Non-pigmented ciliary epithelial cell (primary cell): ENCODE measurements around the gene CLEC5A.
"Not testable (repeated sequence)": the region's sequence is repeated elsewhere in the genome, so short reads cannot be mapped to it uniquely, and the experiment has no call there.

Source experiments
- DNase-seq: peaks from one replicate; pipeline ENCODE4 v3.0.0-alpha.2; 2010; ENCODE audit warnings: low read depth

Gene CLEC5A

DNA sequence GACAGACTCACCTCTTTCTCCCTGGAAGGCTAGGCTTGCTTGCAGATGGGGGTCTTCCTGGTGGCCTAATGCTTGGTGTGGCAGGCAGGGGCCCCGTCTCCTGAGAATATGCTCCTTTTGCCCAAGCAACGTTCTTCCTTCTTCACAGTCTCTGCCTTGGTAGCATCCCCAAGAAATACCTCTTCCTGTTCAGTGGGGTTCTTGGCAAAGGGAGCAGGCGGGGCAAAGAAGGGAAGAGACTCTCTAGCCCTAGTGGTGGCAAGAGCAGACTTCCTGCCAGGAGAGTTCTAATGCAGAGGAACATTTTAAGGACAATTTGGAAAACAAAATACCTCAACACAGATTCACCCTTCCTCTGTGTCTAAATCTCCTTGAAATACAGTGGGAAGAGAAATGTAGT lies at the start of gene CLEC5A:
CLEC5A (minus strand) TSS at position 179 of the 400 bp plus-strand sequence. CDS start 682 bp downstream, outside the sequence.
- no peak for DNase-seq

DNA sequence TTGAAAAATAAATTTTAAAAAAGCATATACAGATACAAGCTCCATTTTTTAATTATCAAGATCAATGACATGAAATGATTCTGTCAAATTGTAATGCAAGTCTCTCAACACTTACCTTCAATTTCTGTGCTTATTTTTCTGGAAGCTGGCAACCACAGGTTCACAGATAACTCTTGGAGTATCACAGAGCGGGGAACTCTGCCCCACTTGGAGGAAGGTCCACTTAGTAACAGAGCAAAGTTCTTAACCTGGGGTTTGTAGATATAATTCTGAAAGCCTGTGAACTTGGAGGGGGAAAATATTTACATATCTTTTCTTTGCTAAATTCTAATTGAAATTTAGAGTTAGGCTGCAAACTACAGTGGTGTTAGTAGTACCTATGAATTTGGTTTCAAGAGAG lies 46.6 kb upstream of the CLEC5A start:
- no peak for DNase-seq

DNA sequence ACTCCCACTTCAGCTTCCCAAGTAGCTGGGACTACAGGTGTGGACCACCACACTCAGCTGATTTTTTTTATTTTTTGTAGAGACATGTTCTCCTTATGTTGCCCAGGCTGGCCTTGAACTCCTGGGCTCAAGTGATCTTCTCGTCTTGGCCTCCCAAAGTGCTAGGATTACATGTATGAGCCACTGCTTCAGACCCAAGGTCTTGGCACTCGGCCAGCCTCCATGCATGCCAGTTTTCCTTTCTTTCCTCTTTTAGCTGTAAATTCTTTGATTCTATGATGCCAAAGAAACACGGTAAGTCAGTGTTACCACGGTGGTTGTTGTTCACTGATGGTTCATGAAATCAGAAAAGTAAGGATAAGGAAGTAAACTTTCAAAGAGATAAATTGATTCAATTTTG lies 45.9 kb upstream of the CLEC5A start:
- DNase-seq, result no peak

DNA sequence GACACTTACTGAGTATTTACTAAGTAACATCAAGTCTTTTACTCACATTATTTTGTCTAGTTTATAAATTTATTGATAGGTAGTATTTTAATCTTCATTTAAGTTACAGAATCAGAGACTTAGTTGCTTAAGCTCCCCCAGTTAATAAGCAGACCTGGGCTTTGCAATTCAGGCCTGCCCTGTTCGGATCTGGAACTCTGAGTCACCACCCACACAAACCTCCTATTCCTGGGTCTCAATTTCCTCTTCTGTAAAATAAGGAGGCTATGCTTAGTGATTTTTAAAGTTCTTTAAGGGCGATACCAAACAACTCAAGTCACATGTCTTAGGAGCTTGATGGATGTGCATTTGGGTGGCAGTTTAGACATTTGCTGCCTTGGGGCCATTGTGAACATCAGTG lies 45.4 kb upstream of the CLEC5A start:
- DNase-seq, result no peak

DNA sequence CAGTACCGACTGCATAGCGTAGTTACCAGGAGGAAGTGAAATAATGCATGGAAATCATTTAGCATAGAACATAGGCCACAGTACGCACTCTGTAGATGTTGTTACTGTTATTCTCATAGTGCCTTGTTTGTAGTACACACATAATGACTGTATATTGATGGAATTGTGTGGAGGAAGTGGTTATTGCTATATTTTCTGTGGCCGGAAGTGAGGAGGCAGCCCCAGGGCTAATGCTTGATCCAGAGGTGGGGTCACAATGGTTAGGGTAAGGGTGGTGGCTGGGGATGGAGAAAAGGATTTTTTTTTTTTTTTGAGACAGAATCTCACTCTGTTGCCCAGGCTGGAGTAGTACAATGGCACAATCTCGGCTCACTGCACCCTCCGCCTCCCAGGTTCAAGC lies 44.4 kb upstream of the CLEC5A start:
- no peak for DNase-seq

DNA sequence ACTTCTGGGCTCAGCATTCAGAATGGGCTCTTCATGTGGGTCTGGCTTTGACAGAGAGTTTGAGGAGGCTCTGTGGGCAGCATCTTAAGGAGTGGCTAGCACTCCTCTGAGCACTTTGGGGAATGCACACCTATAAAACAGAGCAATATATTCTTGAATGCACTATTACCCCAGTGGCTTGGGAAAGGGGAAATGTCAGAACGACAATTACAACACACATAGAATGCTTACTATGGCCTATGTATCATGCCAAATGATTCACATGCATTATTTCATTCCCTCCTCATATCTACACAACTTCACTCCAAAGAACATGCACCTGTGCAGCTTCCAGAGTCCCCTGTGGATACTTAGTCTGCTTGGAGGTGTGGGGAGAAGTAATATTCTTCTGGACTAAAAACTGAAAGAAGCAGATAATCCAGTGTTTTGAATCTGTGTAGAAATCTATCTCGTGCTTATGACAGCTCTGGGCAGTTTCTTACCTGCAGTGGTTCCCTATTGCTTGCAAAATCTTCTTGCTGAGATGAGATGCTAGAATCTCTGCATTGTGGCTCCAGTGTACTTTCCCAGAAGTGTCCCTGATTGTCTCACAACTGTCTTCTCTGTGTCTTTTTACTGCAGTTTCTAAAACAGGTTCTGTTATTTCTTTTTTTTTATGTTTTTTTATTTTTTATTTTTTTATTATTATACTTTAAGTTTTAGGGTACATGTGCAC lies 43.4 kb upstream of the CLEC5A start:
- DNase-seq, result no peak

DNA sequence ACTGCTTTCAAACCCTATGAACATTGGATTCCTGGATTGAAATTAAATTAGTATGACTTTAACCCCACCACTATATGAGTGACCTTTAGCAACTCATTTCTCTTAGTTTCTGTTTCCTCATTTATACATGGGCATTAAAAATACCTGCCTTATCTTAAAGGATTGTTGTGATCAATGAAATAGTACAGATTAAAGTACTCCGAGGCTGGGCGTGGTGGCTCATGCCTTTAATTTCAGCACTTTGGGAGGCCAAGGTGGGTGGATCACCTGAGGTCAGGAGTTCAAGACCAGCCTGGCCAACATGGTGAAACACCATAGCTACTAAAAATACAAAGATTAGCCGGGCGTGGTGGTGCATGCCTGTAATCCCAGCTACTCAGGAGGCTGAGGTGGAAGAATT lies 41.0 kb upstream of the CLEC5A start:
- not testable (repeated sequence) for DNase-seq

DNA sequence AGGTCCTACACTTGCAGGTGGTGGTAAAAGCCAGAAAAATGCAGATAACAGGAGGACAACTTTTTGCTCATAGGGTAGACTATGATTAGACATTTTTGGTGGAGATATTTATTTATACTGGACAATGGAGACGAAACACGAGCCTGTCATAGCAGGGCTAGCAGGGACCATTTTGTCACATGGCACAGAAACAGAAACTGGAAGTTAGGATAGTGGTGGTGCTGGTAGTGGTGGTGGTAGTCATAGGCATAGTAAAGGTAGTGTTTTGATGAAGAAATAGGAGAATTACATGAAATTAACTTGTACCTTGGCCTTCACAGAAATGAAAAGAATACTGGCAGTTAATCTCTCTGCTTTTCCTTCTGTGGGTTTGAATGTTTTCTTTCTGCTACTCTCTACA lies 40.1 kb upstream of the CLEC5A start:
- no peak for DNase-seq

DNA sequence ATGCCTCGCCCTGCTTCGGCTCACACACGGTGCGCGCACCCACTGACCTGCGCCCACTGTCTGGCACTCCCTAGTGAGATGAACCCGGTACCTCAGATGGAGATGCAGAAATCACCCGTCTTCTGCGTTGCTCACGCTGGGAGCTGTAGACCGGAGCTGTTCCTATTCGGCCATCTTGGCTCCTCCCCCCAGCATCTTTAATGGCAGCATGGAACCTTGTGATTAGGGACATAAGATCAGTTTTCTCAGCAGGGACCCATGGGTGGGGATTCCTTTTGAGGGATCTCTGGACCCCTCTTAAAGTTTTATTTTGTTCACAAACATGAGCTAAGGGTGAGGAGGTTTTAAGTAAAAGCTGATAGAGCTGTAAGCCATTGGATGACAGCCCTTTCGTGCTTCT lies 39.2 kb upstream of the CLEC5A start:
- not testable (repeated sequence) for DNase-seq

DNA sequence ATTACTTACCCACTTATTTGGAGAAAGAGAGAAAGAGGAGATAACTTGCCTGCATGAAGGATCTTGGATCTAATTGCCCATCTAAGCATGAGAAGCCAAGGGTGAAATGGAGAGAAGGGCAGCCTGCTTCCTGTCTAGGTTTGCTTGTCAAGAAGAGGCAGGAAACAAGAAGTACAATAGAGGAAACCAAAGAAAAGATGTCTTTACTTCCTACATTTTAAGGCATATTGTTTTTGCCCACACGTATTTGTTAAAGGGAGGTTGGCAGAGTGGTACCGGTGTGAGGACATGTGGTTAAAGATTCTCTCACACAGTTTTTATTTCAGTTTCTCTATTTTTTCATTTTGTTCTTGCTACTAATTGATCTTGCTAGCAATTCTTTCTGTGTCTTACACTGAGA lies 32.8 kb upstream of the CLEC5A start:
- no peak for DNase-seq

DNA sequence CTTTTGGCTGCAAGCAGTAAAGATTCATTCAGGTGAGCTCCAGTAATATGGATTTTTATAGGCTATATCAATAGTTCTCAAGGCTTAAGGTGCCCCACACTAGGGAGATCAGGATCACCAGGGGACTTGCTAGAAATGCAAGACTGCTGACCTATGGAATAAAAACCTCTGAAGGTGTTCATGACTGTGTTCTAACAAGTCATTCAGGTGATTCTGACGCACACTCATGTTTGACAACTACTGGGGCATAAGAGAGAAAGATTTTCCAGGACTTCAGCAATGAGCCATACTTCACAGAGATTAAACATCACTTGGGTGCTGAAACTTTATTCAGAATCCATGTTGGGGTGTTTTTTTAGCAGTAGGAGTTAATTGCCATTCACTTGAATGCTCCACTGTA lies 31.6 kb upstream of the CLEC5A start:
- DNase-seq, result no peak

DNA sequence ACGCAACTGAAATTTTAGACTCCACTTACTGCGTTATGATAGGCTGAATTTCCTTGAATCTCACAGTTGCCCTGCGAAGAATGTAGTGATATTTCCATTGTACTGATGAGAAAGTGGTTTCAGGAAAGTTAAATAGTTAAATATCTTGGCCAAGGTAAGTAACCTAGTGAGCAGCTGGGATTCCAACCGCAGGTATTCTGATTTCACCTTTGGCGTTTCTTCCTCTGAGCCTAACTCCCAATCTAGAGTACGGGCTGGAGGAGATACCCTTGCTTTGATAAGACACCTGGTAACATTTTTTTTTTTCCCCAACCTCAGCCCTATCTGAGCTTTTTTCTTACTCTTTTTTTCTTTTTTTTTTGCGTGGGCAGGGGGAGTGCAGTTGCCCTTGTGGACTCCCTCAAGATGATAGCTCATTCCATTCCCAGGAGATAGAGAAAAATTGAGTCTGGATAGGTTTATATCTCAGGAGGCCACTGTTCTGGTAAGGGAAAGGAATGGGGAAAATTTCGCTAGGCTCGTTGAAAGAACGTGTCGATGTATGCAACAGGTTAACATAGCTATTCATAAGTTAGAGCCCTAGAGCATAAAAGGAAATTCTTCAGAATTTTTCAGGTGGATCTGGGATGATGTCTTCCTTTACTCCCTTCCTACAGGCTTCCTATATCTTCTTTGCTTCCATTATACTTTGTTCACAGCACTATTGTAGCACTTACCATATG lies 29.9 kb upstream of the CLEC5A start:
- no peak for DNase-seq

DNA sequence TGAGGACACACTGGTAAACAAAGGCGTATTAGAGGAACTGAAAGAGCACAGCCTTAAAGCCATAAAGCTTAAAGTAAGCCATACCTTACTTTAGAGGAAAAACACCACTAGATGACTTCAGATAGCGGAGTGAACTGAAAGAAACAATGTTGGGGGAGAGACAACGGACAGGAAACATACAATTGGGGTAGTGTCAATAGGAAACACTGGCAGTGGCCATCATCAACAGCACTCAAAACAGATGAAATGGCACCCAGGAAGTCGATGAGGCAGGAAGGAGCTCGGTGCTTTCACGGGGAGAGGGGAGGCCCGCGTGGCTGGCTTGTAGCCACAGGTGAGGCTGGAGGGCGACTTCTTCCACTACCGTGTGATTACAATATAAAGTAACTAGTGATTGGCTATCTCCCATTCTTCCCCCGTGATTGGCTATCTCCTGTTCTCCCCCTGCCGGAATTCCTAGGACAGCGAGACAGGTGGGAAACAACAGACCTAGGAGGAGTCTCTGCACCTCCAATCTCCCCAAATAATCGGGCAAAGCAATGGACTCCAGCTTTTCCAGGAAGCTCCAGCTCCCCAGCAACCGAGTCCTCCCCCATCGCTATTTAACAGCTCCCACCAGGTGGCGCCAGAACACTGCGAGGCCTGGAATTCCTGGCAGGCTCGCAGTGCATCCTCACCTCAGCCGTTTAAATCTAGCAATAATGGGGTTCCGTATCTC lies 29.2 kb upstream of the CLEC5A start:
- no peak for DNase-seq

DNA sequence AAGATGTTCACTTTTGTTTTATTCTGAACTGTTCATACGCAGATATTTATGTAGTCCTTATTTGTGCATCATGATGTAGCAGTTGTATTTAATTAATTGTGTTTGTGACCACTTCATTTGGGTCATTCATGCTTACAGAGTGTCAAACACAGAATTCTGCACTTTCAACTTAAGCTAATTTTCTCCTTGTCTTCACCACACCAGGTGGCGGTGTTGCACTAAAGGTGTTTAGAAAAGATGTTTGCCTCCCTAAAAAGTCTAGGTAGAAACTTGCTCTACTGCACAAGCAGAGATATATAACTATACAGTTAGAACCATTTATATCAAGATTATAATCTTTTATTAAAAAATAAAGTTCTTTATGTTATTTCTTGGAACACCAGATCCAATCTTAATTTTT lies 28.1 kb upstream of the CLEC5A start:
- DNase-seq, result no peak

DNA sequence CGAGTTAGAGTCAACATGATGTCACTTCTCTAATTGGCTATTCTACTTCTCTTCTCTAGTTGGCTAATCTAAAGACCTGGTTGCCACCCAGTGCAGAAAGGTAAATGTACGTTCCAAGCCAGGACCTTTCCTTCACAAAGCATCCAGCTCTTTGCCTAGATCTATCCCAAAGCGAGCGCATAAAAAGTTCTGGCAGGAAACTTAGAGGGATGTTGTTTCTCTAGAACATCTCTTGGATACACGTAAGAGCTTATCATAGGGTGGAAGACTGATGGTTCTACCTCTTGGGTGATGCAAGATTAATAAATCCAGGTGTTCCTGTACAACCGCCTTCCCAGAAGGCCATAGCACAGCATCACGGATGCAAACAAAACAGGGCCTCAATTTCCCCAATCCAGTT lies 26.9 kb upstream of the CLEC5A start, which contains the start of gene TAS2R38:
TAS2R38 (minus strand) TSS at position 101 of the 400 bp plus-strand sequence; CDS start at position 17, 84 bp downstream.
- no peak for DNase-seq

DNA sequence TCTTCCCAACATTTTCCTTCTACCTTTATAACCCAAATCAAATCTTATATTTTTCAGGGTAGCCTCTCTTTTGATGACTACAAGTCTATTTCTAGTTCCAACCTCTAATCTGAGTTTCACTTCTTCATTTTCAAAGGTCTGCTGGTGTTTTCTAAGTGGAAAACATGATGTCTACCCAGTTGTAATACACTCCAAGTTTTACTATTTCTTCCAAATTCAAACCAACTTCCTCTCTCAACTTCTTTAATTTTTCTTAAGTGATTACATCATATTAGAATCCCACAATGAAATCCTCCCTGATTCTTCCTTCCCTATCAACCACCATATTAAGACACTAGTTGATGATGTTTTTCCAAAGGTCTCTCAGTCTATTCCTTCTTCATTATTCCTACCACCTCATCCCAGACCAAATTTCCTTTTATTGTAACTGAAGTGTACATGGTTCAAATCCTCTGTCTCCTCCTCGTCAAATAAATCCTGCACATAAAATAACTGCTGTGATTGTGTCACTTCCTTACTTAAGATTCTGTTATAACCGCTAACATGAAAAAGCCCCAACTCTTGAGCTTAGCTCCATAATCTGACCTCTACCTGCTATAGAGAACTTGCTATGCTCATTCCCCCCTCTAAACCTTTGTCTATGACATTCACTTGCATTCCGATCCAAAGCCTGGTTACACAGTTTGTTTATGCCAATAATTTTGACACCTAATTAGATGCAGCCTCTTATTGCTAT lies 14.1 kb upstream of the CLEC5A start:
- no peak for DNase-seq

DNA sequence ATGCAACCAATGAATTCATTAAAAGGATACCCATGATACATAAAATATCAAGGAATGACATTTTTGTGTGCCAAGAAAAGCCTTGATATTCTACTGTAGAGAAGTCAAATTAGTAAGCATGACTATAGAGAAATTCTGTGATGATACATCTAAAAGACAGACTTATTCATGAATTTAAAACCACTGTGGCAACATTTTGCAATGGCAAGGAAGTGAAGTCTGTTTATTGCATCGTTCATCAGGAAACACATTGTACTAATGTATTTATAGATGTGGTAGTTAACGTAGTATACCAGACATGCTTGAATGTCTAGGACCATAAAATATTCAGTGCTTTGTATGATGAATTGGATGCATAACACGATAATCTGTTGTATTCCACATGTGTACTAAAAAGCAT lies 9.3 kb upstream of the CLEC5A start:
- DNase-seq, result no peak

DNA sequence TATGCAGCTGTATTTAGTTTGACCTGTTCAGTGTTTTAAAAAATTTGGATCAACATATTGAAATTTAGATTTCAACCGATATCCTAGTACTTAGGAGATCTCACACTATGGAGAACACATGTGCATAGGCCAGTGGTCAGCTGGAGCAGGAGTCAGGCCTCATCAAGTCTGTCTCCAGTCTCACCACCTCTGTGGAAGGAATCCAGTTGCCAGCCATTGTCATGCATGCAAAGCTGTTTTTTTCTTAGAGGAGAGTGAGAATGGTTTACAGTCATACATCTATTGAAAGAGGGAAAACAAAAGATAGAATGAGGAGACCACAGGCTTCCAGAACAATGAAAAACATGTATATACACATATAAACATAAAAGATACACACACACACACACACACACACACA lies 7.6 kb upstream of the CLEC5A start:
- DNase-seq, result no peak

DNA sequence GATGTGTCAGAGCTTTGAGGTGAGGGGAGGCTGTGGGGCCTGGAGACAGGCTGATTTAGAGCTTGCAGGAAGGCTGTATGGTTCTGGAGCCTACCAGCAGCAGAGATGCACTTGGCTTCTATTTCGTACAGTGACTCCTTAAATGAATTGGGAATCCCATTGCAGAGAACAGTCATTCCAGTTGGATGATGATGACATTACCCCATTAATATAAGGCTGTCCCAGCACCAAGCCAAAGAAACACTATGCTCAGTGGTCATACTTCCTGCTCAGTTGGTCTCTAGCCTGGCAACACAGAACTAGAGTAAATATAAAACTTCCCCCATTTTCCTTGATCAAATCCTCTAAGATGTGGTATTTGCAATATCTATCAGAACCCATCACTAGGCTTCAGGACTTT lies 5.7 kb upstream of the CLEC5A start:
- no peak for DNase-seq

DNA sequence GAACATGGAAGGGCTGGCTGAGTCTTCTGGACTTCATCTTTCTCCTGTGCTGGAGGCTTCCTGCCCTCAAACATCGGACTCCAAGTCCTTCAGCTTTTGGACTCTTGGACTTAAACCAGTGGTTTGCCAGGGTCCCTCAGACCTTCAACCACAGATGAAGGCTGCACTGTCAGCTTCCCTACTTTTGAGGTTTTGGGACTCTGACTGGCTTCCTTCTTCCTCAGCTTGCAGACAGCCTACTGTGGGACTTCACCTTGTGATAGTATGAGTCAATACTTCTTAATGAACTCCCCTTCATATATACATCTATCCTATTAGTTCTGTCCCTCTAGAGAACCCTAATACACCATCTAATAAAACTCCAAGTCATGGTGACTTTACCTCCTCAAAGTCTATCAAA lies 4.0 kb upstream of the CLEC5A start:
- DNase-seq, result no peak

DNA sequence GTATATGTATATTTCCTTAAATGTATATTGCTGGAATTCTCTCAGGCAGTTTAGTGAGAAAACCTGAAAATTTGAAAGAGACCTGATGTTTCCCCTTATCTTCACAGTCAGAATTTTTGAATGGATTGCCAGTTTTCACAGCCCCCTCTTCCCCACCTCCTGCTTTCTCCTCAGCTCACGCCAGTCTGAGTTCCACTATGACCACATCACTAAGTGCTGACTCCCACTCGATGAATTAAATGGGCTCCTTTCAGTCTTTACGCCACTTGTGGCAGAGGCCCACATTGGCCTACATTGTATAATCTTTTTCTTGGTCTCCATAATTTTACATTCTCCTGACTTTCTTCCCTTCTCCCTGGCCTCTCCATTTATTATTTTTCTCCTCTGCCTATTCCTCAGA lies 3.1 kb upstream of the CLEC5A start:
- no peak for DNase-seq

DNA sequence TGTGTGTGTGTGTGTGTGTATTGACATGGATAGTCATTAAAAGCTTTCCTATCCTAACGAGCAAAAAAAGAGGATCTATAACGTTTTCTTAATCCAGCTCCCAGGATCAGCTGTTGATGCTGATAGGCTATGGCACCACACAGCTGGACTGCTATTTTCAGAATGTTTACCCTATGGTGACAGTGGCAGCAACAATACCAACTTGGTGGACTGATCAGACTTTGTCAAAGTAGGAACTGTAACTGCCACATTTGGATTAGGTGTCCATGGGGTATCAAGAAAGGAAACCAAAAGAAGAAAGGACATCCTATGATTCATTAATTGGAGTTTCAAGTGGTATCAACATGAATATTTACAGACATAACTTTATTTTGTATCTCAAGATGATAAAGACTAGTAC lies 2.7 kb upstream of the CLEC5A start:
- no peak for DNase-seq
